ENCODE results near the gene COL13A1. TPM values are rescaled to one million over a fixed set of nuclear protein-coding genes. Genes with fewer than 3 reads are reported as not detected.

The COL13A1 gene
- total and polyA plus RNA-seq, 4 donors = 0.17 to 0.47 (median 0.18) TPM

DNA sequence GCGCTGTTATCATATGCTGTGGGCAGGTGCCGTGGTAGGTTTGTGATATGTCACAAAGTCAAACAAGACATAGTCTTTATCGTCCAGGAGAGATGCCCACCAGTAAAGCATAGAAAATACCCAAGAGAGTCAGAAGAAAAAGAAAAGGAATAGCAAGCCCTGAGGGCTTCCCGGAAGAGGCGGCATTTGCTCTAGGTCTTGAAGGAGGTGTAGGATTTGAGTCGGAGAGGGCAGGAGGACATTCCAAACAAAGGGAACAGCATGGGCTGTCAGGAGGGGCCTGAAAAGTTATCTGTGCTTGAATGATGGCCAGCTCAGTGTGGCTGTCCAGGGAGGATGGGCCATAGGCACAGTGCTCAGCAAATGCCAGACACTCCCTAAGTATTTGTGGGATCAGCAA lies 42.2 kb downstream of the COL13A1 start:
- peaks cover 0 to 1% (median 0%) of the 10 kb centered on the region in 4 donors for H3K4me1 ChIP-seq (ENCODE audit: control insufficient read depth in 4 of 4, insufficient read depth in 4 of 4, low read length in 3 of 4)
- no peak for DNase-seq (ENCODE audit: low spot score)
- no peak overlapping the region for H3K4me3 ChIP-seq (ENCODE audit: low read depth in 1 of 3, low read length in 3 of 3)
- no peaks in the 10 kb centered on the region for H3K36me3 ChIP-seq (ENCODE audit: control insufficient read depth in 4 of 4, insufficient read depth in 3 of 4, low read depth in 1 of 4, low read length in 3 of 4)
- no peaks in the 10 kb centered on the region for H3K9me3 ChIP-seq (ENCODE audit: control insufficient read depth in 4 of 4, low read length in 3 of 4)
- H3K9ac ChIP-seq (ENCODE audit: low read depth in 1 of 2, low read length in 2 of 2) = no peak overlapping the region
- no peak overlapping the region for H3K27ac ChIP-seq (ENCODE audit: low read depth in 1 of 2, low read length in 2 of 2)
- peaks cover 0 to 3% (median 0%) of the 10 kb centered on the region in 4 donors for H3K27me3 ChIP-seq (ENCODE audit: control insufficient read depth in 4 of 4, insufficient read depth in 4 of 4, low read length in 3 of 4)
- TF ChIP-seq HNF4A (conservative IDR thresholded peaks at IDR 0.05) (no peak), SP1 (IDR thresholded peaks at IDR 0.05) (no peak), HNF4G (IDR thresholded peaks at IDR 0.05) (no peak), FOXA1 (IDR thresholded peaks at IDR 0.05) (no peak), TAF1 (conservative IDR thresholded peaks at IDR 0.05) (no peak), FOXA2 (IDR thresholded peaks at IDR 0.05) (no peak), EGR1 (IDR thresholded peaks at IDR 0.05; ENCODE audit: low read depth in 2 of 2) (no peak)
- TF ChIP-seq, protein P1, sequence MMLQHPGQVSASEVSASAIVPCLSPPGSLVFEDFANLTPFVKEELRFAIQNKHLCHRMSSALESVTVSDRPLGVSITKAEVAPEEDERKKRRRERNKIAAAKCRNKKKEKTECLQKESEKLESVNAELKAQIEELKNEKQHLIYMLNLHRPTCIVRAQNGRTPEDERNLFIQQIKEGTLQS (IDR thresholded peaks at IDR 0.05) = no peak
- TF ChIP-seq, protein P2, sequence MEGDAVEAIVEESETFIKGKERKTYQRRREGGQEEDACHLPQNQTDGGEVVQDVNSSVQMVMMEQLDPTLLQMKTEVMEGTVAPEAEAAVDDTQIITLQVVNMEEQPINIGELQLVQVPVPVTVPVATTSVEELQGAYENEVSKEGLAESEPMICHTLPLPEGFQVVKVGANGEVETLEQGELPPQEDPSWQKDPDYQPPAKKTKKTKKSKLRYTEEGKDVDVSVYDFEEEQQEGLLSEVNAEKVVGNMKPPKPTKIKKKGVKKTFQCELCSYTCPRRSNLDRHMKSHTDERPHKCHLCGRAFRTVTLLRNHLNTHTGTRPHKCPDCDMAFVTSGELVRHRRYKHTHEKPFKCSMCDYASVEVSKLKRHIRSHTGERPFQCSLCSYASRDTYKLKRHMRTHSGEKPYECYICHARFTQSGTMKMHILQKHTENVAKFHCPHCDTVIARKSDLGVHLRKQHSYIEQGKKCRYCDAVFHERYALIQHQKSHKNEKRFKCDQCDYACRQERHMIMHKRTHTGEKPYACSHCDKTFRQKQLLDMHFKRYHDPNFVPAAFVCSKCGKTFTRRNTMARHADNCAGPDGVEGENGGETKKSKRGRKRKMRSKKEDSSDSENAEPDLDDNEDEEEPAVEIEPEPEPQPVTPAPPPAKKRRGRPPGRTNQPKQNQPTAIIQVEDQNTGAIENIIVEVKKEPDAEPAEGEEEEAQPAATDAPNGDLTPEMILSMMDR (IDR thresholded peaks at IDR 0.05; ENCODE audit: low read depth, low read length, missing input control) = no peak
- TF ChIP-seq, protein P3, sequence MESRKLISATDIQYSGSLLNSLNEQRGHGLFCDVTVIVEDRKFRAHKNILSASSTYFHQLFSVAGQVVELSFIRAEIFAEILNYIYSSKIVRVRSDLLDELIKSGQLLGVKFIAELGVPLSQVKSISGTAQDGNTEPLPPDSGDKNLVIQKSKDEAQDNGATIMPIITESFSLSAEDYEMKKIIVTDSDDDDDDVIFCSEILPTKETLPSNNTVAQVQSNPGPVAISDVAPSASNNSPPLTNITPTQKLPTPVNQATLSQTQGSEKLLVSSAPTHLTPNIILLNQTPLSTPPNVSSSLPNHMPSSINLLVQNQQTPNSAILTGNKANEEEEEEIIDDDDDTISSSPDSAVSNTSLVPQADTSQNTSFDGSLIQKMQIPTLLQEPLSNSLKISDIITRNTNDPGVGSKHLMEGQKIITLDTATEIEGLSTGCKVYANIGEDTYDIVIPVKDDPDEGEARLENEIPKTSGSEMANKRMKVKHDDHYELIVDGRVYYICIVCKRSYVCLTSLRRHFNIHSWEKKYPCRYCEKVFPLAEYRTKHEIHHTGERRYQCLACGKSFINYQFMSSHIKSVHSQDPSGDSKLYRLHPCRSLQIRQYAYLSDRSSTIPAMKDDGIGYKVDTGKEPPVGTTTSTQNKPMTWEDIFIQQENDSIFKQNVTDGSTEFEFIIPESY (IDR thresholded peaks at IDR 0.05) = no peak
- 91% methylated on average over 6 of the region's 6 CpGs for WGBS

DNA sequence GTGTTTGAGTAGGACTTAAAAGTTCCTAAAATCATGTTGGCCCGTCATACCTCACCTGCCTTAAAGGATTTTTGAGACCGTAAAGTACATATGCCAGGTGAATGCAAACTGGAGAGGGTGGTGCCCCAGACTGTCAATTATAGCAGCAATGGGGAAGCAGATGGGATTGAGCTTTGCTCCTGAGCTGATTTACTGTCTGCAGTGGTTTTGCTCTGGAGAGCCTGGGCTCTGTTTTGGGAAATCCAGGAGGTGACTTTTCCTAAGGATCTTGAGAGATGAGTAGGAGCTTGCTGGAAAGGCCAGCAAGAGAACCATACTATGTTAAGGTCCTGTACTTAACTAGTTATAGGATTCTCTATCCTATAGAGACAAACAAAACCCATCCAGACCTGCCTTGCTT lies 43.0 kb downstream of the COL13A1 start:
- Histone ChIP-seq H3K4me3 (ENCODE audit: low read depth in 1 of 3, low read length in 3 of 3) (no peak overlapping the region), H3K9me3 (ENCODE audit: control insufficient read depth in 4 of 4, low read length in 3 of 4) (no peaks in the 10 kb centered on the region), H3K27me3 (ENCODE audit: control insufficient read depth in 4 of 4, insufficient read depth in 4 of 4, low read length in 3 of 4) (peaks cover 0 to 3% (median 0%) of the 10 kb centered on the region in 4 donors), H3K4me1 (ENCODE audit: control insufficient read depth in 4 of 4, insufficient read depth in 4 of 4, low read length in 3 of 4) (peaks cover 0 to 1% (median 0%) of the 10 kb centered on the region in 4 donors), H3K9ac (ENCODE audit: low read depth in 1 of 2, low read length in 2 of 2) (no peak overlapping the region), H3K36me3 (ENCODE audit: control insufficient read depth in 4 of 4, insufficient read depth in 3 of 4, low read depth in 1 of 4, low read length in 3 of 4) (no peaks in the 10 kb centered on the region), H3K27ac (ENCODE audit: low read depth in 1 of 2, low read length in 2 of 2) (no peak overlapping the region)
- no peak for DNase-seq (ENCODE audit: low spot score)
- TF ChIP-seq GABPA (IDR thresholded peaks at IDR 0.05 in 1 of 2, conservative IDR thresholded peaks at IDR 0.05 in 1 of 2) (no peak), EGR1 (IDR thresholded peaks at IDR 0.05; ENCODE audit: low read depth in 2 of 2) (no peak), HNF4G (IDR thresholded peaks at IDR 0.05) (no peak), FOXA2 (IDR thresholded peaks at IDR 0.05) (no peak), RAD21 (IDR thresholded peaks at IDR 0.05) (no peak), RXRA (IDR thresholded peaks at IDR 0.05) (no peak)
- WGBS = 68% methylated on average over 2 of the region's 2 CpGs

DNA sequence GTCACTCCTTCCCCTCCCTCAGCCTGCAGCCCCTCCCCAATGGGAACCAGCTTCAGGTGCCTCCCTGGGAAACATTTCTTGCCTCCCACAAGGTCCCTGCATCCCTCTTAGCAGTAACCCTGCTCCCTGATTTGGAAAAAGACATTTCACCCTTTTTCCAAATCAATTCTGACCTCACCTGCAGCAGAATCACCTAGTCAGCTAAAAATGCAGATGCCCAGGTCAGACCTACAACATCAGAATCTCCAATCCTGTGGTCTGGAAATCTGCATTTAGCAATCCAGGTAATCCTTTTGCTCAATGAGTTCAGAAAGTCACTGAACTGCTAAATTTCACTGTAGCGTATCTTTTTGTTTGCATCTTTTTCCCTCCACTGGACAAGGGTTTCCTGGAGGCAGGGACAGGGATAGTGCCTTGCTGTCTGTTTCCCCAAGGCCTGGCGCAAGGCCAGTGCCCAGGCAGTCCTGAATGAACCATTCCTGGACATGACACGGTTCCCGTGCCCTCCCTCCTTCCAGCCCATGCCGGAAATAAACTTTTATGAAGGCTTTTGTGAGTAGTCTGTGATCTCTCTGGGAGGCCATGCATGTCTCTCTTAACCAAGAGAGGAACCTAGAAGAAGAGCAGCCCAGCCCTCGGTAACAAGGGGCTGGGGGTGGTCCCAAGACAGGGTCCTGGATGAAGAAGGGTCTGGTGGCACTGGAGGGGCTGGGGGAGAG lies 44.0 kb downstream of the COL13A1 start:
- Histone ChIP-seq H3K4me3 (ENCODE audit: low read depth in 1 of 3, low read length in 3 of 3) (no peak overlapping the region), H3K4me1 (ENCODE audit: control insufficient read depth in 4 of 4, insufficient read depth in 4 of 4, low read length in 3 of 4) (peaks cover 0 to 1% (median 0%) of the 10 kb centered on the region in 4 donors), H3K36me3 (ENCODE audit: control insufficient read depth in 4 of 4, insufficient read depth in 3 of 4, low read depth in 1 of 4, low read length in 3 of 4) (no peaks in the 10 kb centered on the region), H3K9me3 (ENCODE audit: control insufficient read depth in 4 of 4, low read length in 3 of 4) (no peaks in the 10 kb centered on the region), H3K27ac (ENCODE audit: low read depth in 1 of 2, low read length in 2 of 2) (no peak overlapping the region), H3K9ac (ENCODE audit: low read depth in 1 of 2, low read length in 2 of 2) (no peak overlapping the region), H3K27me3 (ENCODE audit: control insufficient read depth in 4 of 4, insufficient read depth in 4 of 4, low read length in 3 of 4) (peaks cover 0 to 3% (median 0%) of the 10 kb centered on the region in 4 donors)
- DNase-seq (ENCODE audit: low spot score) = no peak
- WGBS = 29% methylated on average over 6 of the region's 6 CpGs
- TF ChIP-seq, protein P3 (IDR thresholded peaks at IDR 0.05) = no peak
- TF ChIP-seq, protein P4, sequence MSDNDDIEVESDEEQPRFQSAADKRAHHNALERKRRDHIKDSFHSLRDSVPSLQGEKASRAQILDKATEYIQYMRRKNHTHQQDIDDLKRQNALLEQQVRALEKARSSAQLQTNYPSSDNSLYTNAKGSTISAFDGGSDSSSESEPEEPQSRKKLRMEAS (IDR thresholded peaks at IDR 0.05) = no peak
- TF ChIP-seq, protein P2 (IDR thresholded peaks at IDR 0.05; ENCODE audit: low read depth, low read length, missing input control) = no peak
